NB4 (cell line): Measurements from ENCODE around the gene AGAP2.

Experiments
- DNase-seq: peaks from one replicate; pipeline ENCODE4 v3.0.0; 2010; ENCODE audit warnings: low read depth
- H3K4me3 ChIP-seq: one replicate; pipeline ENCODE4 v1.5.1; 2011; ENCODE audit warnings: mild to moderate bottlenecking, low read depth, low read length, moderate library complexity
- MYC ChIP-seq: IDR thresholded peaks from 2 replicates; pipeline ENCODE4 v1.6.1; 2011; ENCODE audit warnings: low read depth, low read length
- POLR2A ChIP-seq: IDR thresholded peaks from 2 replicates; pipeline ENCODE4 v1.6.1; 2011; ENCODE audit warnings: mild to moderate bottlenecking; ENCODE audit not compliant: insufficient read length; ENCODE audit errors: extremely low read depth
- TF ChIP-seq, protein P1 (sequence below): IDR thresholded peaks from 2 replicates; pipeline ENCODE4 v1.6.1; 2011; ENCODE audit warnings: low read depth, low read length
- TF ChIP-seq, protein P2 (sequence below): IDR thresholded peaks from one replicate; pipeline ENCODE4 v1.5.1; 2012; ENCODE audit warnings: low read depth, low read length

Gene AGAP2

DNA sequence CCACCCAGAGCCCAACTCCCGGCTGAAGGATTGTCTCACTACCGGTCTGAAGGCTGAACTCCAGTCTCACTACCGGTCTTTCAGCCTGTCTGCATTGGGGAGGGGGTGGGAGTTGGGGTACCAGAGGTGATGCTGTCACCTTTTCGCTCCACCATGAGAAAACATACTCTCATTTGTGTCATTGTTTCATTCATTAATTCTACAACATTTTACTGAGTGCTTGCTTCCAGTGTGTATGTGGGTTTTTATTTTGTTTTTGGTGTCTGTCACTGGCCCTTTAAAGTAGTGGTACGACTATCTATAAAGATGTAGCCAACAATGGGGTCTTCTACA is 14.1 kb upstream of the AGAP2 start:
- H3K4me3 ChIP-seq = peak overlapping the region; percentile 48
- no peak for DNase-seq
- TF ChIP-seq, protein P1, sequence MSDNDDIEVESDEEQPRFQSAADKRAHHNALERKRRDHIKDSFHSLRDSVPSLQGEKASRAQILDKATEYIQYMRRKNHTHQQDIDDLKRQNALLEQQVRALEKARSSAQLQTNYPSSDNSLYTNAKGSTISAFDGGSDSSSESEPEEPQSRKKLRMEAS = no peak
- TF ChIP-seq, protein P2, sequence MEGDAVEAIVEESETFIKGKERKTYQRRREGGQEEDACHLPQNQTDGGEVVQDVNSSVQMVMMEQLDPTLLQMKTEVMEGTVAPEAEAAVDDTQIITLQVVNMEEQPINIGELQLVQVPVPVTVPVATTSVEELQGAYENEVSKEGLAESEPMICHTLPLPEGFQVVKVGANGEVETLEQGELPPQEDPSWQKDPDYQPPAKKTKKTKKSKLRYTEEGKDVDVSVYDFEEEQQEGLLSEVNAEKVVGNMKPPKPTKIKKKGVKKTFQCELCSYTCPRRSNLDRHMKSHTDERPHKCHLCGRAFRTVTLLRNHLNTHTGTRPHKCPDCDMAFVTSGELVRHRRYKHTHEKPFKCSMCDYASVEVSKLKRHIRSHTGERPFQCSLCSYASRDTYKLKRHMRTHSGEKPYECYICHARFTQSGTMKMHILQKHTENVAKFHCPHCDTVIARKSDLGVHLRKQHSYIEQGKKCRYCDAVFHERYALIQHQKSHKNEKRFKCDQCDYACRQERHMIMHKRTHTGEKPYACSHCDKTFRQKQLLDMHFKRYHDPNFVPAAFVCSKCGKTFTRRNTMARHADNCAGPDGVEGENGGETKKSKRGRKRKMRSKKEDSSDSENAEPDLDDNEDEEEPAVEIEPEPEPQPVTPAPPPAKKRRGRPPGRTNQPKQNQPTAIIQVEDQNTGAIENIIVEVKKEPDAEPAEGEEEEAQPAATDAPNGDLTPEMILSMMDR = no peak
- no peak for TF ChIP-seq POLR2A
- TF ChIP-seq MYC = no peak

DNA sequence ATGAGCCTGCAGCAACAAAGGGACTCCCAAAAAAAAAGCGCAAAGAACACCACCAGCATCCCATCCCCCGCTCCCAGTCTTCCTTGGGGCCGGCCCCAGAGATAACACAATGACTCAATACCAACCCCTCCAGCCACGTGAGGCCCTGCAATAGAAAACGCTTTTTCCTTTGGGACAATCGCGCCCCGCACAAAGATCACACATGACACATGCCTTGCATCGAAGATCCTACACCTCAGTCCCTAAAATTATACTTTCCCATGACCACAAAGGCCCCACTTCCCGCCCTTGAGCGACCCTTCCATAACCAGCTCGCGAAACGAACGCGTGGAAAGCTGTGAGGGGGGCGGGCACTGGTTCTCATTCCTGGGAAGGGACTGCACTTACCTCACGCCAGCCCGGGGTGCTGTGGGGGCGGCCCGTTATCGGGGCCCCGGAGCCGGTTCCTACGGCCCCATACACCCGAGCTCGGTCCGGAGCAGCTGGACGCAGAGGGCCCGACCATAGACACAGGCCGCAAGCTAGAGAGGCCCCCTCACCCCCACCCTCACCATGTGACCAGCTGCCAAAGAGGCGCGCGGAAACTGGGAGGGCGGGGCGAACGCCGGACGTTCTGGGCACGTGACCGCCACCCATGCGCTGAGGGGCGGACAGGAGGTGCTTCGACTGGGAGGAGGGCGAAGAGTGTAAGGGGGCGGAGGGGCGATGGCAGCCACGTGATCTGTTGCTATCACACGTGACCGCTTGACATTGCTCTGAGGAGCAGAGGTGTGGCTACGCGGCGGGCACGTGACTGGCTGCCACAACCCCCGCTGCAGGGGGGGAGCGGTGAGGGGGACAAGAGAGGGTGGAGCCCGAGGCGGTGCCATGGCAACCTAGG is 13.5 kb upstream of the AGAP2 start, which contains the start of gene CDK4:
Gene CDK4, minus strand, starts transcription at position 523 of the 880 bp plus-strand sequence. CDS start 593 bp downstream, outside the sequence.
- TF ChIP-seq MYC (peak; percentile 96), POLR2A (peak; percentile 84)
- TF ChIP-seq, protein P1 = peak; percentile 100
- TF ChIP-seq, protein P2 = no peak
- peak; percentile 100 for DNase-seq
- peak within 1 kb of the TSS; percentile 82 for H3K4me3 ChIP-seq

DNA sequence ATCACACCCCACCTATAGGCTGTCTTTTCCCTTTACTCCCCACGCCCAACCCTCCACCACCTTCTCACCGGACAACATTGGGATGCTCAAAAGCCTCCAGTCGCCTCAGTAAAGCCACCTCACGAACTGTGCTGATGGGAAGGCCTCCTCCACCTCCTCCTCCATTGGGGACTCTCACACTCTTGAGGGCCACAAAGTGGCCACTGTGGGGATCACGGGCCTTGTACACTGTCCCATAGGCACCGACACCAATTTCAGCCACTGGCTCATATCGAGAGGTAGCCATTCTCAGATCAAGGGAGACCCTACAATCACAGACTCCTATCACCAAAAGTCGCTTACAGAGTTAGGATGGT is 12.9 kb upstream of the AGAP2 start:
- DNase-seq = peak; percentile 30
- TF ChIP-seq, protein P1 = no peak
- TF ChIP-seq, protein P2 = no peak
- TF ChIP-seq MYC (no peak), POLR2A (no peak)
- H3K4me3 ChIP-seq = peak overlapping the region; percentile 82

DNA sequence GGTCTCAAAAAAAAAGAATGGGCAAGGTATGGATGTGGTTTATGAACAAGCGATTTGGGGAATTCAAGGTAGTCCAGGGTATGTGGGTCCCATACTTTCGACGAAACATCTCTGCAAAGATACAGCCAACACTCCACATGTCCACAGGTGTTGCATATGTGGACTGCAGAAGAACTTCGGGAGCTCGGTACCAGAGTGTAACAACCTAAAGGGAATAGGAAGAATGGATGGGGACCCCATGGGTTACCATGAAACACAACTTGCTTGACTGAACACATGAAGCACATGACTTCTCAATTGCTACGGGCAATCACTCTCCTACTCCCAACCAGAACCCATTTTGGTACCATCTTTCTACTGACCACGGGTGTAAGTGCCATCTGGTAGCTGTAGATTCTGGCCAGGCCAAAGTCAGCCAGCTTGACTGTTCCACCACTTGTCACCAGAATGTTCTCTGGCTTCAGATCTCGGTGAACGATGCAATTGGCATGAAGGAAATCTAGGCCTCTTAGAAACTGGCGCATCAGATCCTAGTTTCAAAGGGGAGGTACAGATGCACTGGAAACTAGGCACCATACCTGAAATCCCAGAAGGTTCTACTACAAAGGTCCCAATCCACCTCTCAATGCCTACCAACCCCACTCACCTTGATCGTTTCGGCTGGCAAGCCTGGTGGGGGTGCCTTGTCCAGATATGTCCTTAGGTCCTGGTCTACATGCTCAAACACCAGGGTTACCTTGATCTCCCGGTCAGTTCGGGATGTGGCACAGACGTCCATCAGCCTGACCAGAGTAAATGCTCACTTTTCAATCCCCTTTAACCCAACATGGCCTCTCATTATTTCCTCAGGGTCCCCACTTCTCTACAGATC is 12.3 kb upstream of the AGAP2 start:
- no peak for DNase-seq
- TF ChIP-seq, protein P2 = no peak
- TF ChIP-seq, protein P1 = no peak
- TF ChIP-seq POLR2A = no peak
- no peak for TF ChIP-seq MYC
- peak overlapping the region; percentile 82 for H3K4me3 ChIP-seq

DNA sequence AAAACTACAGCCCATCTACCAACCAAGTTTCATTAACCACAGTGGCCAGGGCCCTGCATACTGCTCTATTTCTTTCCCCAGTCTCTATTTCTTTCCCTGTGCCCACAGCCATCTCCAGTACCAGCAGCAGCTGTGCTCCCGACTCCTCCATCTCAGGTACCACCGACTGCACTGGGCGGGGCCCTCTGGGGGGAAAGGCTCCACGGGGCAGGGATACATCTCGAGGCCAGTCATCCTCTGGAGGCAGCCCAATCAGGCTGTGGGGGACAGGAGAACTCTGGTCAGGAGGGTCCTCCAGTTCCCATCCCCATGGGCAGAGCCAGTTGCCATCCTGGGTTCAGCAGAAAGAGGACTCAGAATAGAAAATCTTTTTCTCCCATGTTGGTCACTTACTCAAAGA is 10.5 kb upstream of the AGAP2 start:
- no peak for DNase-seq
- H3K4me3 ChIP-seq = no peak overlapping the region
- TF ChIP-seq POLR2A = no peak
- TF ChIP-seq, protein P2 = no peak
